ELF-1 (cell line): ENCODE data around the gene MAGEL2.

Experiments used
- DNase-seq: peaks from one replicate; pipeline ENCODE4 v3.0.0-alpha.2; 2016; ENCODE audit warnings: low read depth, low spot score

MAGEL2 gene

GRCh38 chr15:23647421-23648370, at the start of gene MAGEL2:
MAGEL2 (minus strand) TSS chr15:23647867; CDS start chr15:23647742, 125 bp downstream.
- peak; percentile 50 for DNase-seq

GRCh38 chr15:23695282-23695681, 47.6 kb upstream of the MAGEL2 start:
- no peak for DNase-seq

GRCh38 chr15:23694592-23694991, 46.9 kb upstream of the MAGEL2 start:
- no peak for DNase-seq

- DNase-seq, result no peak
These were observed 42.8 kb upstream of the MAGEL2 start for GRCh38 chr15:23690450-23690852.

GRCh38 chr15:23690015-23690414, 42.3 kb upstream of the MAGEL2 start:
- no peak for DNase-seq

GRCh38 chr15:23687143-23687470, 39.4 kb upstream of the MAGEL2 start, which contains the start of gene NDN:
NDN (minus strand) TSS chr15:23687305; CDS start chr15:23687217, 88 bp downstream.
- peak; percentile 62 for DNase-seq

- peak; percentile 16 for DNase-seq
These were observed 38.9 kb upstream of the MAGEL2 start for GRCh38 chr15:23686466-23687142.

GRCh38 chr15:23671481-23671880, 23.8 kb upstream of the MAGEL2 start:
- no peak for DNase-seq

- no peak for DNase-seq
These were observed 23.3 kb upstream of the MAGEL2 start for GRCh38 chr15:23670970-23671369.

GRCh38 chr15:23663232-23663631, 15.6 kb upstream of the MAGEL2 start:
- no peak for DNase-seq

GRCh38 chr15:23648920-23649515, 1.4 kb upstream of the MAGEL2 start:
- no peak for DNase-seq

- no peak for DNase-seq
These were observed 719 bp downstream of the MAGEL2 start for GRCh38 chr15:23647001-23647295.

- DNase-seq, result no peak
These were observed 1.3 kb downstream of the MAGEL2 start for GRCh38 chr15:23646165-23647000.

- DNase-seq, result peak; percentile 67
These were observed 2.1 kb downstream of the MAGEL2 start for GRCh38 chr15:23645371-23646164.

- no peak for DNase-seq
These were observed 2.8 kb downstream of the MAGEL2 start for GRCh38 chr15:23644829-23645228.

GRCh38 chr15:23642413-23643044, 5.1 kb downstream of the MAGEL2 start:
- DNase-seq, result peak; percentile 79

- DNase-seq, result no peak
These were observed 13.5 kb downstream of the MAGEL2 start for GRCh38 chr15:23634181-23634580.

GRCh38 chr15:23629234-23629805, 18.3 kb downstream of the MAGEL2 start:
- DNase-seq, result no peak

- DNase-seq, result peak; percentile 59
These were observed 18.9 kb downstream of the MAGEL2 start for GRCh38 chr15:23628612-23629233.

- no peak for DNase-seq
These were observed 31.1 kb downstream of the MAGEL2 start for GRCh38 chr15:23616536-23616935.
